ELR (cell line): ENCODE data around the gene JMJD1C.
"Not testable (repeated sequence)": the region's sequence is repeated elsewhere in the genome, so short reads cannot be mapped to it uniquely, and the experiment has no call there.

ENCODE experiments used
- DNase-seq: peaks from one replicate; pipeline ENCODE4 v3.0.0-alpha.2; 2015; ENCODE audit warnings: low read depth

JMJD1C gene

DNA sequence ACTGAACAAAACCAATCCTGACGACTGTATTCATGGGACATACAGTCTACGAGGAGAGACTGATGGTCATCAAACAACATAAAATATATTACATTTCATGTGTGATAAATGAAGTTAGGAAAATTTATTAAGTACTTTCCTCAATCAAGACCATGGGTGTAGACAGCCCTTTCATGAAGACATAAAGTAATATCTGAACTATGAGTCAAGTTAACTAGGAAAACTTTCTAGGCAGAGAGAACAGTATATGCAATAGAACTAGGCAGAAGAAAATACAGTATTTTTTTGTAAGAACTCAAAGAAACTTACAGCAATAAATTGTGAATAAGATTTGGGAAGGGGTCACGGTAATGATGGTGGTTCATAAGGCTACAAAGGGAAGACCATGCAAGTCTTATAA, 112.8 kb downstream of the JMJD1C start:
- no peak for DNase-seq

DNA sequence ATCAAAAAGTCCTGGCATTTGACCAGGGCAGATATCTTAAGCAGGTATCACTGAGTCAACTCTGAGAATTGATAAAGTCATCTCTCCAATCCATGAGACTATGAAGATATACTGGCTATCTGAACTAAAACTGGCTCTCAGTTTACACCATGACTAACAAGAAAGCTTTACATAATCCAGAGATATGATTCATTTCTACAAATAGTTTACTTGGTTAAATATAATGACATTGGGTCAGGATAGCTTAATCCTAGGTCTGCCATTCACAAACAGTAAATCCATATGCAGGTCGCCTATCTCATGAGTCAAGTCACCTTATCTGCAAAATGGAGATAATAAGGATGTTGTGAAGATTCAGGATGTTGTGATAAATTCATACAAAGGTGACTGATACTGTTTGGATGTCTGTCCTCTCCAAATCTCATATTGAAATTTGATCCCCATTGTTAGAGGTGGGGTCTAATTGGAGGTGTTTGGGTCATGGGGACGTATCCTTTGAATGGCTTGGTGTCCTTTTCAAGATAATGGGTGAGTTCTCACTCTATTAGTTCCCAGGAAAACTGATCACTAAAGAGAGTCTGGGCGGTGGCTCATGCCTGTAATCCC, 117.4 kb downstream of the JMJD1C start:
- DNase-seq, result no peak

DNA sequence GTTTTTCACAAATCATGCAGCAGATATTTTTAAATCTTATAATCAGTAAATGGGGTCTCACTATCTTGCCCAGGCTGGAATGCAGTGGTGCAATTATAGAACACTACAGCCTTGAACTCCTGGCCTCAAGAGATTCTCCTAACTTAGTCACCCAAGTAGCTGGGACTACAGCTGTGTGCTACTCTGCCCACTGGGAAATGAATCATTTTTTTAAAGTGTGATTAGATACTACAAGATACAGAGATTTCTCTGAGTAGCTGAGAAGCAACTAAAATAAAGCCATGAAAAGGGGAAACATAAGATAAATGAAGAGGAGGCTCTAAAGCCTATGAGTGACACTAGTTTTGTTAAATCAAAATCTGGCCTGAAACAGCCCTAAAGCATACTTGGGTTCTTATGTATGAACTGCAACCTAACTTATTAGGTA, 119.7 kb downstream of the JMJD1C start:
- peak; percentile 49 for DNase-seq

DNA sequence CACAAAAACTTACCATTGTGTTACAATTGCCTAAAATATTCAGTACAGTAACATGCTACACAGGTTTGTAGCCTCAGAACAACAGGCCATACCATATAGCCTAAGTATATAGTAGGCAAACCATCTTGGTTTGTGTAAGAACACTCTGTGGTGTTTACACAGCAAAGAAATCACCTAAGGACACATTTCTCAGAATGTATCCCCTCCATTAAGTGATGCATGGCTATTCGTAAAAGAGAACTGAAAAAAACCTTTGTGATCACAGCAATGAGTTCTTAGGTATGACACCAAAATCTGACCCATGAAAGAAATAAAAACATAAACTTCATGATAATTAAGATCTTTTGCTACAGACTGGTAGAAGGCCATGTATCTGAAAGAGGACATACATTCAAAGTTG, 121.5 kb downstream of the JMJD1C start:
- no peak for DNase-seq

DNA sequence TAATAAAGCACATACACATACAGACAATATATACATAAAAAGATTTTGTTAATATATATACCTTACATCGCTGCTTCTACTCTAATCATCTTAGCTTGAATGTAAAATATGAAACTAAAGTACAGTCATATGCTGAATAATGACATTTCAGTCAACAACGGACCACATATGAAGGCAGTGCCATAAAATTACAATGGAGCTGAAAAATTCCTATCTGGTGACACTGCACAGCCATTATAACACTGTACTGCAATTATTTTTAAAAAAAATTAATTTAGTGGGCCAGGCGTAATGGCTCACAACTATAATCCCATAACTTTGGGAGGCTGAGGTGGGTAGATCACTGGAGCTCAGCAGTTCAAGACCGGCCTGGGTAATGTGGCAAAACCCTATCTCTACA, 122.3 kb downstream of the JMJD1C start:
- DNase-seq, result peak; percentile 22

DNA sequence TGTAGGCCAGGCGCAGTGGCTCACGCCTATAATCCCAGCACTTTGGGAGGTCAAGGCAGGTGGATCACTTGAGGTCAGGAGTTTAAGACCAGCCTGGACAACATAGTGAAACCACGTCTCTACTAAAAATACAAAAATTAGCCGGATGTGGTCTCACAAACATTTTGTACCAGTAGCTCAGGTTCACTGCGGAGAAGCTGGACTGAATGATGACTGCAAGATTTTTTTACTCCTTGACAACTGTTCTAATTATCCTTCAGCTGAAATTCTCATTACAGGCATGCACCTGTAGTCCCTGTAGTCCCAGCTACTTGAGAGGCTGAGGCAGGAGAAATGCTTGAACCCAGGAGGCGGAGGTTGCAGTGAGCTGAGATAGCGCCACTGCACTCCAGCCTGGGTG, 126.1 kb downstream of the JMJD1C start:
- DNase-seq, result not testable (repeated sequence)

DNA sequence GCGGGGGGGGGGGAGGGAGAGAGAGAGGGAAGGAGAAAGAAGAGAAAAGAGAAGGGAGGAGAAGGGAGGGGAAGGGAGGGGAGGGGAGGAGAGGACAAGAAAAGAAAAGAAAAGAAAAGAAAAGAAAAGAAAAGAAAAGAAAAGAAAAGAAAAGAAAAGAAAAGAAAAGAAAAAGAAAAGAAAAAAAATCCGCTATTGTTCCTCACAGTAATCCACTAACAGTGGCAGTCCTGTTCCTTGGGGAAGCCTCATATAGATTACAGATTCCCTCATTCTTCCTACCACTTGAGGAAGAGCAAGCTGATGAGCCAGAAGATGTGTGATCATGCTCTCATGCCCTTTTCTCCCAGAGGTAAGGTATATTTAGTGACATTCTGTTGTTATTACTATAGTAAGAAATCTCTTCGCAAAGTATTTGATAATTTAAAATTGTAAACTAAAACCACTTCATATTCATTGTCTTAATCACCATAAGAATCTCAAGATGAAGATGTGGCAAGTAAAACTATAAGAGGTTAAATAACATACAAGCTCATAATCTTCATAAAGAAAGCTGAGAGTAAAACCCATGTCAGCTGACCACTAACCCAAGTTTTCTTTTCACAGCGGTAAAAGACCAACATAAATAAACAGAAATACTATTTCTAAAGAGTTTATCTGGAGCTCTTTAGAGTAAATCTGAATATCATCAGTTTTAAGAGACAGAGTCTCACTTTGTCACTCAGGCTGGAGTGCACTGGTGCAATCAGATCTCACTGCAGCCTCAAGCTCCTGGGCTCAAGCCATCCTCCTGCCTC, 128.1 kb downstream of the JMJD1C start:
- no peak for DNase-seq

DNA sequence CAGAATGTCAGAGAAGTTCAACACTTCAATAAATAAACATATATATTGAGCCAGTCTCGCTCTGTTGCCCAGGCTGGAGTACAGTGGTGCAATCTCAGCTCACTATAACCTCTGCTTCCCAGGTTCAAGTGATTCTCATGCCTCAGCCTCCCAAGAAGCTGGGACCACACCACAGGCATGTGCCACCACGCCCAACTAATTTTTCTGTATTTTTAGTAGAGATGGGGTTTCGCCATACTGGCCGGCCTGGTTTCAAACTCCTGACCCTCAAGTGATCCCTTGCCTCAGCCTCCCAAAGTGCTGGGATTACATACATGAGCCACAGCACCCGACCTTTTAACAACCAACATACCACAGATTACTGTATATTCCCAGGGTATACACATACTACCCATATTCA, 134.2 kb downstream of the JMJD1C start:
- DNase-seq, result no peak

DNA sequence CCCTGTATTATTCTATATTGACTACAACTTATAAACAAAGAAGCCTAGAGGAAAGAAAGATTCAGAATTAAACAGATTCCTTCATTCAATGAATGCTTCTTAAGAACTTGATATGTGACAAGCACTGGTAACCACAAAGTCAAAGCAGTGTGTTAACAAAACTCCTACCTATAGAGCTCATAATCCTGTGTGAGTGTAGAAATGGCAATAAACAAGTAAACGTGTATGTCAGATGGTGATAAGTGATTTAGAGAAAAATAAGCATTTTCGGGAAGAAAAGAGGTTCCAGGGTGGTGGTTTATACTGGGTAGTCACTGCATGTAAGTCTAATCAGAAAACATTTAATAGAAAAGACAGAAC, 141.3 kb downstream of the JMJD1C start:
- DNase-seq, result no peak

DNA sequence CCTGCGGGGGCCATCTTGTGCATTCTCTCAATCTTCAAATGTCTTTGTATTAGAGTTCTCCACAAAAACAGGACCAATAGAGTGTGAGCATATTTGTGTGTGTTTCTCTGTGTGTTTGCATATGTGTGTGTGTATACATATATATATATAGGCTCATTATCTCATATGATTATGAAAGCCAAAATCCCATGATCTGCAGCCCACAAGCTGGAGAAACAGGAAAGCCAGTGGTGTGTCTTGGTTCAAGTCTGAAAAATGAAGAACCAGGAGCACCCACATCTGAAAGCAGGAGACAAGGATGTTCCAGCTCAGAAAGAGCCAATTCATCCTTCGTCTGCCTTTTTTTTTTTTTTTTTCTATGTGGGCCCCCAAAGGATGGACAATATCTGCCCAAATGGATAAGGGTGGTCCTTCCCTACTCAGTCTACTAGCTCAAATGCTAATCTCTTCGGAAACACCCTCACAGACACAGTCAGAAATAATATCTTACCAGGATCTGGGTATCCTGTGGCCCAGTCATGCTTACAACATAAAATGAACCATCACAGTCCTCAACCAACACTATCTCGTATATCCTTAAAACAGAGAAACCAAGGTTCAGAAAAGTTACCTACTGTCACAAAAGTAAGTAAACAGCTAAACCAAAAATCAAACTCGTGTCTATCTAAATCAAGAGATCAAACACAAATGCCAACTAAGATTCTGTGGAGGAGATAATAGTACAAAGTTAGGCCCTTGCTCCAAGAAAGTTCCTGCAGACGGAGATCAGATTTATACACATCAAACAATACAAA, 141.9 kb downstream of the JMJD1C start:
- DNase-seq, result no peak

DNA sequence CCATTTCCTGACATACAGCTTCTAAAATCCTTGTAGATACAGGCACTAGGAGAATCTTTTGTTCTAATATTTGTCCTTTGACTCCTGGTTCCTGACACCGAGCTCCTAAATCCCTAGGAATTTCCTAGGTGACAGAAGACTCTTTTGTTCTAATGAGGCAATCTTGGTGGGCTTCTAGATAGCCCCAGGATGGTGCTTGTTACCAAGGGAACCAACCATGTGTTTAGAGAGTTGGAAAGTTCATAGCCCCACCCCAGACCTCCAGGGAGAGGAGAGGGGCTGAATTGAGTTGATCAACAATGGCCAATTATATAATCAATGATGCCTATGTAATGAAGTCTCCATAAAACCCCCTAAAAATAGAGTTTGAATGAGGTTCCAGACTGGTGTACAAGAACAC, 145.1 kb downstream of the JMJD1C start:
- DNase-seq, result no peak

DNA sequence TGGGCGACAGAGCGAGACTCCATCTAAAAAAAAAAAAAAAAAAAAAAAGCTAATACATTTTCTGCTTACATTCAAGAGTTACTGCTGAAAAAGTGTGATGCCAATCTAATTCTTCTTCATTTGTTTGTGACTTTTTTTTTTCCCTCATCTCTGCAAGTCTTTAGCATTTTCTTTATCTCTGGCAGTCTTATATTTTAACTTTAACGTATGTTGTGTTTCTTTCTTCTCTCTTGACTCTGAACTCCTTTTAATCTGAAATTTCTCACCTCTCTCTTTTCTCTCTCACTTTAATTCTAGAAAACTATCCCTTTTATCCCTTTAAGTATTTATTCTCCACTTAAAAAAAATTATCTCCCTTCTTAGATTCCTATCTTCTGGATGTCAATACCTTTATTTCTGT, 146.5 kb downstream of the JMJD1C start:
- no peak for DNase-seq

DNA sequence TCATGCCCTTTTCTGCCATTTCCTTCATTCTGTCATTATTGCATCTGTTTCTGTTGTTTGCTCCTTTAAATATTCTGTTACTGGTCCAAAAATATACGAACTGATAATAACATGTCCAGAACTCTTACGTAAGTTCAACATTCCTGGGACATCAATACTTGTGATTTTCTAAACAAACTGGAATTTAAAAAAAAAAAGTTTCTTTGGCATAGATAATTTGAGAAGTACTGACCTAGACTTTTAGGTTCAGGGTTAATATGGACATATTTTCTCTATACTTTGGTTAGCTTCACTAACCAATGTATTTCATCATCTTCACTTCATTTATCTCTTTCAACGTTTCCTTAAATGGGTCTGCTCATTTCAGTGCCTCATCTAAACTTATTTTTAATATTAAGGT, 147.3 kb downstream of the JMJD1C start:
- no peak for DNase-seq

DNA sequence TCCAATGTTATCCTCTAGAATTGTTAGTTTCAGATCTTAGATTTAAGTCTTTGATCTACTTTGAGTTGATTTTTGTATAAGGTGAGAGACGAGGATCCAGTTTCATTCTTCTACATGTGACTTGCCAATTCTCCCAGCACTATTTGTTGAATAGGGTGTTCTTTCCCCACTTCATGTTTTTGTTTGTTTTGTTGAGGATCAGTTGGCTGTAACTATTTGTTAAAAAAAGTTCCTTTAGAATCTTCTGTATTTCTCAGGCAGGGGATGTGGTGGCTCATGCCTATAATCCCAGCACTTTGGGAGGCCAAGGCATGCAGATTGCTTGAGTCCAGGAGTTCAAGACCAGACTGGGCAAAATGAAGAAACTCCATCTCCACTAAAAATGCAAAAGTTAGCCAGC, 151.8 kb downstream of the JMJD1C start:
- DNase-seq, result no peak

DNA sequence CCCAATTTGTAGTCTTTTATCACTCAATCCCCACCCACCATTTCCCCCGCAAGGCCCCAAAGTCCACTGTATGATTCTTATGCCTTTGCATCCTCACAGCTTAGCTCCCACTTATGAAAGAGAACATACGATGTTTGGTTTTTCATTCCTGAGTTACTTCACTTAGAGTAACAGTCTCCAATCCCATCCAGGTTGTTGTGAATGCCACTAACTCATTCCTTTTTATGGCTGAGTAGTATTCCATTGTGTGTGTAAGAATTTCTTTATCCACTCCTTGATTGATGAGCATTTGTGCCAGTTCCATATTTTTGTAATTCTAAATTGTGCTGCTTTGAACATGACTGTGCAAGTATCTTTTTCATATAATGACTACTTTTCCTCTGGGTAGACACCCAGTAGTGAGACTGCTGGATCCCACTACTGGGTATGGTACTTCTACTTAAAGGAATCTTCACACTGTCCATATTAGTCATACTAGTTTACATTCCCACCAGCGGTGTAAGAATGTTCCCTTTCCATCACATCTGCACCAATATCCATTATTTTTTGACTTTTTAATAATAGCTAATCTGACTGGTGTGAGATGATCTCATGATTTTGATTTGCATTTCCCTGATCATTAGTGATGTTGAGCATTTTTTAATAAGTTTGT, 152.6 kb downstream of the JMJD1C start:
- no peak for DNase-seq

DNA sequence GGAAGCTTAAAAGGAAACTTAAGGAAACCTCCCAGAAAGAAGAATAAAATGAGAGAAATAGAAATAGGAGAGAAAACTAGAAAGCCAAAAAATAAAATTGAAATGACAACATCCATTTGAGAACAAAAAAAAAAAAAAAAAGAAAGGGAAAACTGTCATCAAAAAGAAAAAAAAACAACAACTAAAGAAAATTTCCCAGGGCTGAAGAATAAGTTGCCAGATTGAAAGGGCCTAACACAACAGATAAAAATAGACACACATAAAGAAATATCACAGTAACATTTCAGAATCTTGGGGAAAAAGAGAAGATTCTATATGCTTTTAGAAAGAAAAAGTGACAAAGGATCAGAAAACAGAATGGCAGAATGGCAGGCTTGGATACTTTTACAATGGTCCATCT, 157.1 kb downstream of the JMJD1C start:
- DNase-seq, result no peak

DNA sequence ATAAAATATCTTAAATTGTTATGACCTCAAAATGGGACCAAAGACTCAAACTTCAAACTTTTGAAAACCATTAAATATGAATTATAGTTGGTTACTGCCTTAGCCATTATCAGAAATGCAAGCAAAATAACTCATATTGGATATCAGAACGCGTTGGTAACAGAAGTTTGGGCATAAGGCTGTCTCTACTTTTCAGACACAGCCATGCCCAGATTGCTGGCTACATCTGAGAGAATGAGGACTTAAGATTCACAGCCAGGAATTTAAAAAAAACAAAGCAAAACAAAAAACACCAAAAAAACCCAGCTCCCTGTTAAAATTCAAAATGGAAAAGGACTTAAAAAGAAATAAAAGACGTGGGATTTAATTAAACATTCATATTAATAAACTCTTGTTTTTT, 161.6 kb downstream of the JMJD1C start:
- DNase-seq, result no peak

DNA sequence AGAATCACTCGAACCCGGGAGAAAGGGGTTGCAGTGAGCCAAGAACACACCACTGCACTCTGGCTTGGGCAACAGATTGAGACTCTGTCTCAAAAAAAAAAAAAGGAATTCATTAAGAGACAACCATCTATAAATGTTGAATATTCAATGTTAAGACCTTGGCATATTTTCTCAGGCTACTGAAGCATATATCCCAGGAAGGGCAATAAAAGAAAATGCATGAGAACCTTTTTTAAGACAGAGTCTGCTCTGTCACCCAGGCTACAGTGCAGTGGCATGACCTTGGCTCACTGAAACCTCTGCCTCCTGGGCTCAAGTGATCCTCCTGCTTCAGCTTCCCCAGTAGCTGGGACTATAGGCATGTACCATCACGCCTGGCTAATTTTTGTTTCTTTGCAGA, 165.0 kb downstream of the JMJD1C start:
- DNase-seq, result no peak

DNA sequence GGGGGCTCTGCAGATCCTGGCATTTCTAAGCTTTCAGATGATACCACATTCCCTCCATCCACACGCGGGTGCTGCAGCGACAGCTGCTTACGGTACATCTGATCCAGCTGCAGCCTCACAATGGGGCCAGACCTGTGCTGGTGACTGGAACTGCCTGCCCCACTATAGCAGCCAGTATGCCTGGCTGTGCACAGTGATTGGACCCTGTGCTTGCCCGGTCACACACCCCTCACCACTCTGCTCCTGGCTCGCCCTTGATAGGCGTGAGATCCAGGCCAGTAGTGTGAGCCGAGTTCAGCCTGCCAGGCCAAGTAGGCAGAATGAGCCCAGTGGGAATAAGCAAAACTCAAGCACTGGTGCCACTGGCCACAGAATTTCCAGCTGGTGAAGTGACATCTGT, 167.8 kb downstream of the JMJD1C start:
- no peak for DNase-seq

DNA sequence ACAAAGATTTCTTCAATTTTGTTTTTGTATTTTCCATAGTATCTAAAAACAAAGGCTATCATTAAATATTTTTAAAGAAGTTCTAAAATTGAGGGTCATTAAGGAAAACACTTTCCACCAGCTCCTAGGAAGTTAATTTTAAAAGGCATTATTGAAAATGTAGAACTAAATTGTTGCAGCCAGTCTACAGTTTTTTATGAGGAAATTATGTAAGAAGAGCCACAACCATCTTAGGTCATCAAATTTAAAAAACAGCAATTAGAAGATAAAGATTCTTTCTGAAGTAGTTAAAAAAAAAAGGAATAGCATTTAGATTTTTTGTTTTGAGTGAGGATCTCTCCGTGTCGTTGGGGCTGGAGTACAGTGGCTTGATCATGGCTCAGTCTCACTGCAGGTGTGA, 171.0 kb downstream of the JMJD1C start:
- DNase-seq, result no peak

DNA sequence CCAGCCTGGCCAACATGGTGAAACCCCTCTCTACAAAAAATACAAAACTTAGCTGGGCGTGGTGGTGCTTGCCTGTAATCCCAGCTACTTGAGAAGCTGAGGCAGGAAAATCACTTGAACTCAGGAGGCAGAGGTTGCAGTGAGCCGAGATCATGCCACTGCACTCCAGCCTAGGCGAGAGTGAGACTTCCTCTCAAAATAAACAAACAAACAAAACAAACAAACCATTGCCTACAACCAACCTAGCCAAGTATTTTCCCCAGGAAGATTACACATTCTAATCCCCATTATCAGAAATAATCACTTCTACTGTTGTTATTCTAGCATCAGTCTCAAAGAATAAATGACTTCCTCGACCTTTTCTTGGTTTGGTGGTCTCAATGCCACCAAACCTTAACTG, 172.9 kb downstream of the JMJD1C start:
- not testable (repeated sequence) for DNase-seq

DNA sequence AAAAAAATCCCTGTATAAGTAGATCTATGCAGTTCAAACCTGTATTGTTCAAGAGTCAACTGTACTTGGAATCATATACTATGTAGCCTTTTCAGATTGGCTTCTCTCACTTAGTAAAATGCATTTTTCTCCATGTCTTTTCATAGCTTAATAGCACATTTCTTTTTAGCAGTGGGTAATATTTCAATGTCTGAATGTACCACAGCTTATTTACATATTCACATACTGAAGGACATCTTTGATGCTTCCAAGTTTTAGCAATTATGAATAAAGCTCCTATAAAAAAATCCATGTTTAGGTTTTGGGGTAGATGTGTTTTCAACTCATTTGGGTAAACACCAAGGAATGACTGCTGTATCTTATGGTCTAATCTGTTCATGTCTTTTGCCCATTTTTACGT, 177.6 kb downstream of the JMJD1C start:
- DNase-seq, result no peak

DNA sequence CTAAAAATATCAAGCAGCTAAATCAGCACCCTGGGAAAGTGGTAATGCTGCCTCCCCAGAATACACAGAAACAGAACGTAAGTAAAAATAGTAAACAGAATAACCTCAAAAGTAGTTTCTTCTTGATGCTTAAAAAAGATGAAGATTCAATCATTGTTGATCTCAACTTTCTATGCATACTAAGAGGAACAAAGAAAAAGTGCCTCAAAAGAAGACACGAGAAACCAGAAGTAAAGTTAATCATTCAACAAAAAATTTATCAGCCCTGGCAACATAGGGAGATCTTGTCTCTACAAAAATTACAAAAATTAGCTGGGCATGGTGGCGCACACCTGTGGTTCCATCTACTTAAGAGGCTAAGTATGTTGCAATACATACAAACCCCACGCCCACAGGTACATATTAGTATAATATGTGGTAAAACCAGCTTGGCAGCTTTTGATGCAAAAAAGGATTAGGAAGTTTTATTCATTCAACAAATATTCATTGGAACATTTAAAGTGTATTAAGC, 179.0 kb downstream of the JMJD1C start:
- no peak for DNase-seq
